Measurements from ENCODE around the gene SPIN1. TPM values are rescaled to one million over a fixed set of nuclear protein-coding genes. Genes with fewer than 3 reads are reported as not detected.

The SPIN1 gene
- total and polyA plus RNA-seq, 2 donors (not counting 3 experiments of a cell fraction or from before 2014, with no cell fraction given) = 38.1 to 56.8 TPM

DNA sequence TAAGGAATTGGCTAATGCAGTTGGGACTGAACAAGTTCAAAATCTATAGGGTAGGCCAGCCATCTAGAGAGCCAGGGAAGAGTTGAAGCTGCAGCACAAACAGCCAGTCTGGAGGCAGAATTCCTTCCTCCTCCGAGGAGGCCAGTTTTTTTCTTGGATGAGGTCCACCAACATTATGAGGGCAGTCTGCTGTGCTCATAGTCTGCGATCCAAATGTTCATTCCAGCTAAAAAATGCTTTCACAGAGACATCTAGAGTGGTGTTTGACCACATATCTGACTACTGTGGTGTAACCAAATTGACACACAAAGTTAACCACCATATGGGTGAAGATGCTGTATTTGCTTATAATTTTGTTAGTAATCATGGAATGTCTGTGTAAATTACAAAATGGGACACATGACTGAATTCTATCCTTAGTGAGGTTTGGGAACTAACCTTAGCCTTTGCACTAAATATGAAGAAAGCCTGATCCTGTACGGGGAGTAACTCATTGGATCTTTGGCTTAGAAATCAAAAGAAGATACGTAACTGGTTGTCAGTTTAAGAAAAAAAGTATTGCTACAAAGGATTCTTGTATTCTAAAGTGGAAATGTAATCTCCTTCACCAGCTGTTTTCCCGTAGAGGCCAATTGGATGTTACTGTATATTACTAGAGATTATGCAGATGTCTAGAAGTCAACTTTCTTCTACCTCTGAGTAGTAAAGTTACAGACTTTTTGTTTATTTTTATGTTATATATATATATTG, 70.6 kb downstream of the SPIN1 start:
- no peak for TF ChIP-seq GATA2 (IDR thresholded peaks at IDR 0.05; ENCODE audit: insufficient read depth, insufficient read length, low read depth, low read length)
- TF ChIP-seq, protein P1, sequence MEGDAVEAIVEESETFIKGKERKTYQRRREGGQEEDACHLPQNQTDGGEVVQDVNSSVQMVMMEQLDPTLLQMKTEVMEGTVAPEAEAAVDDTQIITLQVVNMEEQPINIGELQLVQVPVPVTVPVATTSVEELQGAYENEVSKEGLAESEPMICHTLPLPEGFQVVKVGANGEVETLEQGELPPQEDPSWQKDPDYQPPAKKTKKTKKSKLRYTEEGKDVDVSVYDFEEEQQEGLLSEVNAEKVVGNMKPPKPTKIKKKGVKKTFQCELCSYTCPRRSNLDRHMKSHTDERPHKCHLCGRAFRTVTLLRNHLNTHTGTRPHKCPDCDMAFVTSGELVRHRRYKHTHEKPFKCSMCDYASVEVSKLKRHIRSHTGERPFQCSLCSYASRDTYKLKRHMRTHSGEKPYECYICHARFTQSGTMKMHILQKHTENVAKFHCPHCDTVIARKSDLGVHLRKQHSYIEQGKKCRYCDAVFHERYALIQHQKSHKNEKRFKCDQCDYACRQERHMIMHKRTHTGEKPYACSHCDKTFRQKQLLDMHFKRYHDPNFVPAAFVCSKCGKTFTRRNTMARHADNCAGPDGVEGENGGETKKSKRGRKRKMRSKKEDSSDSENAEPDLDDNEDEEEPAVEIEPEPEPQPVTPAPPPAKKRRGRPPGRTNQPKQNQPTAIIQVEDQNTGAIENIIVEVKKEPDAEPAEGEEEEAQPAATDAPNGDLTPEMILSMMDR (IDR thresholded peaks at IDR 0.05; ENCODE audit: extremely low read depth in 1 of 2, insufficient read depth in 1 of 2, low read depth in 1 of 2, low read length in 2 of 2) = no peak
- no peak for TF ChIP-seq FOS (IDR thresholded peaks at IDR 0.05; ENCODE audit: borderline replicate concordance, insufficient read depth, low read length)
- no peak for TF ChIP-seq EZH2 (IDR thresholded peaks at IDR 0.05; ENCODE audit: borderline replicate concordance, low read depth, low read length, severe bottlenecking)
- TF ChIP-seq JUN (IDR thresholded peaks at IDR 0.05; ENCODE audit: borderline replicate concordance, insufficient read depth, insufficient read length, low read depth) = no peak
- TF ChIP-seq MYC (IDR thresholded peaks at IDR 0.05; ENCODE audit: low read depth, low read length) = no peak
- TF ChIP-seq, protein P2, sequence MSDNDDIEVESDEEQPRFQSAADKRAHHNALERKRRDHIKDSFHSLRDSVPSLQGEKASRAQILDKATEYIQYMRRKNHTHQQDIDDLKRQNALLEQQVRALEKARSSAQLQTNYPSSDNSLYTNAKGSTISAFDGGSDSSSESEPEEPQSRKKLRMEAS (IDR thresholded peaks at IDR 0.05; ENCODE audit: insufficient read depth, insufficient read length) = no peak
- TF ChIP-seq POLR2A (IDR thresholded peaks at IDR 0.05; ENCODE audit: low read depth, low read length) = no peak
- no peak for TF ChIP-seq POLR2AphosphoS5 (IDR thresholded peaks at IDR 0.05; ENCODE audit: insufficient read depth, low read depth, low read length)
- Histone ChIP-seq H3K4me3 (replicated peaks in 1 of 3; ENCODE audit: insufficient read depth in 1 of 3, low read depth in 1 of 3, low read length in 3 of 3) (no peak overlapping the region), H3K27me3 (ENCODE audit: control insufficient read depth in 2 of 2, insufficient read depth in 2 of 2, low read length in 2 of 2) (no peaks in the 10 kb centered on the region), H3K4me1 (ENCODE audit: control insufficient read depth, extremely low read depth, insufficient read depth, low read length) (peaks cover 10% of the 10 kb centered on the region), H3K27ac (ENCODE audit: insufficient read depth, low read depth, low read length) (no peak overlapping the region), H2AFZ (ENCODE audit: low read depth, low read length) (no peak overlapping the region), H4K20me1 (replicated peaks; ENCODE audit: control insufficient read depth, extremely low read depth, insufficient read depth, low read length) (no peaks in the 10 kb centered on the region), H3K79me2 (ENCODE audit: control insufficient read depth, insufficient read depth, low read length) (peaks cover 5% of the 10 kb centered on the region), H3K9ac (replicated peaks; ENCODE audit: extremely low read depth, insufficient read depth, low read length) (no peak overlapping the region), H3K9me1 (replicated peaks; ENCODE audit: control insufficient read depth, extremely low read depth, insufficient read depth, low read length) (no peaks in the 10 kb centered on the region), H3K36me3 (ENCODE audit: control insufficient read depth in 2 of 2, extremely low read depth in 1 of 2, insufficient read depth in 2 of 2, low read length in 2 of 2) (no peaks in the 10 kb centered on the region), H3K4me2 (ENCODE audit: insufficient read depth, low read length) (no peak overlapping the region), H3K9me3 (replicated peaks; ENCODE audit: control insufficient read depth, insufficient read depth, low read length) (no peaks in the 10 kb centered on the region)
- intact Hi-C loops (cut with micrococcal nuclease) = no loop called here
- CTCF ChIA-PET = no interaction called here
- no peak for DNase-seq (ENCODE audit: low read depth, low spot score)
- POLR2A ChIA-PET = no interaction called here
- BruUV-seq (replicated peaks) = no TSS peak
- dilution Hi-C loops (cut with MboI; ENCODE audit: extremely low pct_ligation_motif_present, low sequenced_read_pairs) = no loop called here
- FAIRE-seq = no peak
